Fibroblast of lung (primary cell): Measurements from ENCODE around the gene PGAM2. TPM values are rescaled to one million over a fixed set of nuclear protein-coding genes. Genes with fewer than 3 reads are reported as not detected.
A peak's percentile ranks its signal among the peaks of the same experiment; 100 is the strongest.

Source experiments
- DNase-seq, 2 donors: peaks; one replicate each; pipeline versions ENCODE4 v3.0.0 to v3.0.0-alpha.2; 2010; ENCODE audit warnings: low read depth in 2 of 2
- H2AFZ ChIP-seq: 2 replicates; pipeline ENCODE4 v1.5.1; 2012; ENCODE audit warnings: low read length, control low read depth, inconsistent platforms
- H3K27ac ChIP-seq: 2 replicates; pipeline ENCODE4 v1.5.1; 2011; ENCODE audit warnings: low read length, control low read depth; ENCODE audit not compliant: insufficient read depth
- H3K27me3 ChIP-seq: 2 replicates; pipeline ENCODE4 v1.5.1; 2011; ENCODE audit warnings: mild to moderate bottlenecking, low read length; ENCODE audit not compliant: control insufficient read depth, insufficient read depth
- H3K36me3 ChIP-seq: 2 replicates; pipeline ENCODE4 v1.5.1; 2011; ENCODE audit warnings: low read length; ENCODE audit not compliant: control insufficient read depth, insufficient read depth
- H3K4me1 ChIP-seq: 2 replicates; pipeline ENCODE4 v1.5.1; 2011; ENCODE audit warnings: low read length; ENCODE audit not compliant: control insufficient read depth, insufficient read depth; ENCODE audit errors: extremely low read depth
- H3K4me2 ChIP-seq: 2 replicates; pipeline ENCODE4 v1.5.1; 2011; ENCODE audit warnings: low read length, control low read depth; ENCODE audit not compliant: insufficient read depth; ENCODE audit errors: extremely low read depth
- H3K4me3 ChIP-seq, 4 experiments: fragments of 200-600 bp in 1 of 4; sonication (generic) in 1 of 4; replicated peaks in 1 of 4; 2 replicates each; pipeline ENCODE4 v1.5.1; 2011 to 2016; ENCODE audit warnings: low read length in 4 of 4, low read depth in 3 of 4, mild to moderate bottlenecking in 3 of 4, control low read depth in 2 of 4, inconsistent platforms in 1 of 4, mixed read lengths in 1 of 4; ENCODE audit not compliant: insufficient read depth in 1 of 4; ENCODE audit errors: control extremely low read depth in 1 of 4
- H3K79me2 ChIP-seq: 2 replicates; pipeline ENCODE4 v1.5.1; 2012; ENCODE audit warnings: mild to moderate bottlenecking, low read length, inconsistent platforms; ENCODE audit not compliant: control insufficient read depth, insufficient read depth
- H3K9ac ChIP-seq: 2 replicates; pipeline ENCODE4 v1.5.1; 2011; ENCODE audit warnings: mild to moderate bottlenecking, low read length, control low read depth; ENCODE audit not compliant: insufficient read depth
- H3K9me3 ChIP-seq: 2 replicates; pipeline ENCODE4 v1.5.1; 2012; ENCODE audit warnings: low read depth, low read length; ENCODE audit not compliant: control insufficient read depth, insufficient read depth
- H4K20me1 ChIP-seq: 2 replicates; pipeline ENCODE4 v1.5.1; 2011; ENCODE audit warnings: low read length; ENCODE audit not compliant: control insufficient read depth, insufficient read depth; ENCODE audit errors: extremely low read depth
- CTCF ChIP-seq, 2 donors: IDR thresholded peaks in 1 of 2; conservative IDR thresholded peaks in 1 of 2; 1 replicate in 1 of 2; 2 replicates in 1 of 2; pipeline ENCODE4 v1.5.1; 2011 to 2012; ENCODE audit warnings: low read length in 2 of 2, control low read depth in 1 of 2, inconsistent platforms in 1 of 2, low read depth in 1 of 2, mild to moderate bottlenecking in 1 of 2
- EZH2 ChIP-seq: IDR thresholded peaks from 2 replicates; pipeline ENCODE4 v1.5.1; 2012; ENCODE audit warnings: low read length, control low read depth, mild to moderate bottlenecking; ENCODE audit errors: missing control alignments
- polyA plus RNA-seq, 2 donors: library from polyadenylated mRNA; depleted of rRNA in 1 of 2; stranded (reverse) in 1 of 2; unstranded in 1 of 2; fragments of >200 nt; gene quantifications; 2 replicates each; pipeline ENCODE4 v1.2.1, GENCODE V29; 2011 to 2012; ENCODE audit warnings: missing spikeins in 1 of 2
- total RNA-seq: library from RNA; depleted of rRNA; stranded (reverse); fragments of >200 nt; gene quantifications from 2 replicates; pipeline ENCODE4 v1.2.1, GENCODE V29; 2014

The PGAM2 gene
- total and polyA plus RNA-seq, 2 donors (not counting 1 experiment from before 2014, with no cell fraction given) = 0.33 TPM; not detected in 1

DNA sequence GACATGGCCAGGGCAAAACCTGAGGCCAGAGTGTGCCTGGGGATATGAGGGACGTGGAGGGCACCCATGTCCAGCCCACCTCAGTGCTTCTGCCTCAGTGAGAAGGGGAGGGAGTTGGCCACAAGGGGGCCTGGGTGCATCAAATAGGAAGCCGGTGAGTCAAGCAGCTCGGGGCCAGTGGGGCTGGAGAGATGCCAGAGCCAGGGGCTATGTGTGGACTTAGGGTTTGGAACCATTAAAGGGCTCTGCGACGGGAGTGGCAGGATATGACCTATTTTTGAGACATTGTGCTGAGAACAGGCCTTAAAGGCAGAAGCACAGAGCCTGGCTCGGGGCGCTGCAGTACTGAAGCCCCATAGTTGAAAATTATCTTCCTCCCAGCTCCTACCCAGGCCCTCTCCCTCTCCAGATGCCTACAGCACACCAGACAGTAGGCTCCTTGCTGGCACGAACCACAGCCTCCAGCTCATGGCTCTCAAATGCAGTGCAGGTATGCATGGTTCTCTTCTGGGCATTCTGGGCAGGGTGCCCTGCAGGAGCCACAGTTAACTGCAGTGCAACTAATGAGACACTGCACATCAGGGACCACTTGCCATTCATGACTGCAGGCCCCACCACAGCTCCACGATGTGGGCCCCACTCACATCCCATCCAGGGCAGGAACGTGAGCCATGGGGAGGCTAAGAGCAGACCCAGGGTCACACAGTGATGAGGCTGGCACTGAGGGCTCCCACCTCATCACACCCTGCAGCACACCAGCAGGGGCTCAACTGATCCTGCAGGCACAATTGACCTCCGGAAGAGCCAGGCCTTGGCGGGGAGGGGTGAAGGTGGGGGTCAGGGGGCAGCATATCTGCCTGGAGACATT is 7.2 kb upstream of the PGAM2 start:
- H3K9me3 ChIP-seq = no peaks in the 10 kb centered on the region
- H2AFZ ChIP-seq = no peak overlapping the region
- H3K9ac ChIP-seq = no peak overlapping the region
- peaks cover 10% of the 10 kb centered on the region for H3K36me3 ChIP-seq
- H3K4me3 ChIP-seq = no peak overlapping the region
- peaks cover 2% of the 10 kb centered on the region for H3K4me1 ChIP-seq
- no peak overlapping the region for H3K27ac ChIP-seq
- no peaks in the 10 kb centered on the region for H3K27me3 ChIP-seq
- H3K79me2 ChIP-seq = no peaks in the 10 kb centered on the region
- no peak overlapping the region for H3K4me2 ChIP-seq
- no peak for TF ChIP-seq EZH2
- TF ChIP-seq CTCF (conservative IDR thresholded peaks at IDR 0.05 in 1 of 2, IDR thresholded peaks at IDR 0.05 in 1 of 2; ENCODE audit: low read depth in 1 of 2, low read length in 2 of 2) = peak; percentile 83 to 85
- H4K20me1 ChIP-seq = no peaks in the 10 kb centered on the region
- peak; percentile 78 to 82 for DNase-seq

DNA sequence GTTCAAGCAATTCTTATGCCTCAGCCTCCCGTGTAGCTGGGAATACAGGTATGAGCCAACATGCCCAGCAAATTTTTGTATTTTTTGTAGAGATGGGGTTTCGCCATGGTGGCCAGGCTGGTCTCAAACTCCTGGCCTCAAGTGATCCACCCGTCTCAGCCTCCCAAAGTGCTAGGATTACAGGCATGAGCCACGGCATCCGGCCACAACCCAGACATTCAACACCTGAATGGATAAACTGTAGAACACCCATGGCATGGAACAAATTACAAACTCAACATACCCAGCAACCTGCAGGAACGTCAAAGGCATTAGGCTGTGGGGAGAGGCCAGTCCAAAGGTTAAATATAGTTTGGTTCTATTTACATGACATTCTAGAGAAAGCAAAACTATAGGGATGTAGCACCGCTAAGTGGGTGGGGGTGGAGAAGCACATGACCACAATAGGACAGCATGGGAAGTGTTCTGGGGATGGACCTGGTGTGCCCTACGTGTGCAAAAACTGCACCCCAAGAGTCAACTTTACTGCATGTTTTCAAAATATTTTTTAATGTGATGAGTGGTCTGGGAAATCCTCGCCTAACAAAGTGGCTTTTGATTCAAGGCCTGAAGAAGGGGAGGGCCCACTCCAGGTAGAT is 6.5 kb upstream of the PGAM2 start:
- H3K27ac ChIP-seq = no peak overlapping the region
- DNase-seq = no peak

More for the DNA sequence above, 6.5 kb upstream of the PGAM2 start:
- Histone ChIP-seq H3K4me3 (no peak overlapping the region), H4K20me1 (no peaks in the 10 kb centered on the region), H3K9me3 (no peaks in the 10 kb centered on the region), H3K4me2 (no peak overlapping the region), H3K27me3 (no peaks in the 10 kb centered on the region), H2AFZ (no peak overlapping the region), H3K79me2 (no peaks in the 10 kb centered on the region), H3K4me1 (peaks cover 2% of the 10 kb centered on the region), H3K9ac (no peak overlapping the region), H3K36me3 (peaks cover 8% of the 10 kb centered on the region)
- no peak for TF ChIP-seq EZH2
- TF ChIP-seq CTCF (conservative IDR thresholded peaks at IDR 0.05 in 1 of 2, IDR thresholded peaks at IDR 0.05 in 1 of 2; ENCODE audit: low read depth in 1 of 2, low read length in 2 of 2) = no peak
